Skeletal muscle cell (primary cell): ENCODE data around the gene CFAP99.

Experiments used
- DNase-seq: peaks from one replicate; pipeline ENCODE4 v3.0.0-alpha.2; 2010; ENCODE audit warnings: low read depth
- H3K4me3 ChIP-seq: 2 replicates; pipeline ENCODE4 v1.5.1; 2011; ENCODE audit warnings: low read depth, mild to moderate bottlenecking, control low read depth, low read length, moderate library complexity

The CFAP99 gene

DNA sequence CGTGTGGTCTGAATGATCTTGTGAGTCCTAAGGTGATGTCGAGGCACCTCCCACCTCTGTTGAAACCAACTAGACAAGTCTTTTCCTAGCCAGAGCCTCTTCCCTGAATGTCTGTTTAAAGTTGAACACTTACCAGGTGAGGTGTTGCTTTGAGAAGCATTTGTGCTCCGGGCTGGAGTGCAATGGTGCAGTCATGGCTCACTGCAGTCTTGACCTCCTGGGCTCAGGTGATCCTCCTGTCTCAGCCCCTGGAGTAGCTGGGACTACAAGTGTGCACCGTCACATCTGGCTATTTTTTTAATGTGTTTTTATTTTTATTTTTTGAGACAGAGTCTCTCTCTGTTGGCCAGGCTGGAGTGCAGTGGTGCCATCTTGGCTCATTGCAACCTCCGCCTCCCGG is 68.2 kb downstream of the CFAP99 start:
- DNase-seq, result no peak
- H3K4me3 ChIP-seq, result no peak overlapping the region

DNA sequence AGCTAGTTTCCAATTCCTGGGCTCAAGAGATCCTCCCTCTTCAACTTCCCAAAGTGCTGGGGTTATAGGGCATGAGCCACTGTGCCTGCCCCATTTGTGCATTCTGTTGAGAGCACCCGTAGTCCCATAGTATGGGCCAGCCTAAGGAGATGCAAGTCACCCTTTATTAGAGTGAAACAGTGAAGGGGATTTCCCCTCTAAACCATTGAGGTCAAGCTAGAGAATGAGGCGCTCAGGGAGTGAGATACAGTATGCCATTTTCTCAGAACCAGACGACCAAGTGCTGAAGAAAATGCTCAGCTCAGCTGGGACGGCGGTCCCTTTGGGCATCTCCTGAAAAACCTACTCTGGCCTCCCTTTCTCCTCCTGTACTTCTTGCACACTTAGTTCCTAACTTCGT is 68.9 kb downstream of the CFAP99 start:
- no peak overlapping the region for H3K4me3 ChIP-seq
- no peak for DNase-seq

DNA sequence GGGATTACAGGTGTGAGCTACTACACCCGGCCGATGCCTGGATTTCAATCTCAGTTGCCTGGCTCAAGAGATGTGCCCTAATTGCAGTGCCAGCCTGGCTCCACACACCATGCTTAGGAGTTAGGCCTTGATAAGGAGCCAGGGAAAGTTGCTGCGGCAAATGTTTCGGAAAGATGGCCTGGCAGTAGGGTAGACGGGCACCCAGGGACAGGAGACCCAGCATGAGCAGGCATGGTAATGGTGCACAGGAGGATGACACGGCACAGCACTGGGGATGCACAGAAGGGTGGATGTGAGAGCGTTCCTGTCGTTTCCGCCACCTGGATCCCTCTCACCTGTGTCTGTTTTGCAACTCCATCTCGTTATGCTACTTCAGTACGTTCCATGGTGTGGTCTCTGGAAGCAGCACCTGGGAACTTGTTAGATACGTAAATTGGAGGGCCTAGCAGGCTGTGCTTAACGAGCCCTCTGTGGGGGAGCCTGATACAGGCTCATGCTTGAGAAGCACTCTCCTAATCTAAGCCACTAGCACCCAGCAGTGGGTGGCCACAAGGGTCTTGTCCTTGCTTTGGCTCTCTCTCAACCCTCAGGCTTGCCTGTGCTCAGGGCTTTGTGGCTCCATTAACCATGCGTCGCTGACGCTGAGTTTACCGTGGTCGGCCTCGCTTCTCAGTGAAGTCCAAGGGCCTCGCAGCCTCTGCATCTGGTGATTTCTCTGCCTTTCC is 70.5 kb downstream of the CFAP99 start:
- no peak for DNase-seq
- H3K4me3 ChIP-seq, result no peak overlapping the region

- no peak overlapping the region for H3K4me3 ChIP-seq
- no peak for DNase-seq
Observed at GRCh38 chr4:2489841-2490552, 71.2 kb downstream of the CFAP99 start.

- no peak for DNase-seq
- no peak overlapping the region for H3K4me3 ChIP-seq
Observed at GRCh38 chr4:2492970-2493369, 74.2 kb downstream of the CFAP99 start.

DNA sequence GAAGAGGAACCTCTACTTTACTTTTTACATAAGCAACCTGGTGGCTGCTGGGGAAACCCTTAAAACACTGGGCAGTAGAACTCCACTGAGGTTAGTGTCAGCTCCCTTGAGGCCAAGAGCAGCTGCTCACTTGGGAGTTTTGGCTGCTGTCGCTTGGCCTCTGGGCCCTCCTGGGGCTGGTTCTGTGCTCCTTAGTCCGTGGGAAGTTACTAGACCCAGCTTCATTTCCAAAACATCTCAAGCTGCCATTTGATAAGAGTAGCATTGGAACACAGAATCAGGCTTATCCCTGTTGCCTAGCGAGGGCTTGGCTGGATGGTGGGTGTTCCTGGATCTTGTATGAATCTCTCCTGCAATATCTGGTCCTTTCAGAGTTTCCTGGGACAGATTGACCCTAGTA is 76.2 kb downstream of the CFAP99 start:
- no peak for DNase-seq
- no peak overlapping the region for H3K4me3 ChIP-seq

DNA sequence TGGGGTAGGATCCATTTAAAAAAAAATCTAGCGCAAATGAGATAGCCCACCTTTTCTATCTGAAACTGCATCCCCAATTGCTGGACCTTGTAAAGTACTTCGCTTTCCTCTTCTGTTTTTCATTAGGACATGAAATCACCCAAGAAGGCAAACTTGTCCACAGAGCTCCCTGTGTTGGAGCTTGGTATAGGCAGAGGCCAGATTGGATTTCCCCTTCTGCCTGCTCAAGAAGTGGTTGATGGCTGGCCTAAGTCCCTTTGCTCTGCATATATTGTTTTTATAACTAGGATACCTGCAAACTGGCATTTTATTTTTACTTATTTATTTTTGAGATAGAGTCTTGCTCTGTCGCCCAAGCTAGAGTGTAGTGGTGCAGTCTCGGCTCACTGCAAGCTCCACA is 78.6 kb downstream of the CFAP99 start:
- DNase-seq, result no peak
- no peak overlapping the region for H3K4me3 ChIP-seq

- no peak overlapping the region for H3K4me3 ChIP-seq
- no peak for DNase-seq
Observed at GRCh38 chr4:2497931-2498330, 79.2 kb downstream of the CFAP99 start.

GRCh38 chr4:2500547-2500946 is 81.8 kb downstream of the CFAP99 start:
- no peak for DNase-seq
- H3K4me3 ChIP-seq, result no peak overlapping the region

- H3K4me3 ChIP-seq, result no peak overlapping the region
- no peak for DNase-seq
Observed at GRCh38 chr4:2501034-2501594, 82.4 kb downstream of the CFAP99 start.

- DNase-seq, result no peak
- no peak overlapping the region for H3K4me3 ChIP-seq
Observed at GRCh38 chr4:2503809-2504208, 85.1 kb downstream of the CFAP99 start.

DNA sequence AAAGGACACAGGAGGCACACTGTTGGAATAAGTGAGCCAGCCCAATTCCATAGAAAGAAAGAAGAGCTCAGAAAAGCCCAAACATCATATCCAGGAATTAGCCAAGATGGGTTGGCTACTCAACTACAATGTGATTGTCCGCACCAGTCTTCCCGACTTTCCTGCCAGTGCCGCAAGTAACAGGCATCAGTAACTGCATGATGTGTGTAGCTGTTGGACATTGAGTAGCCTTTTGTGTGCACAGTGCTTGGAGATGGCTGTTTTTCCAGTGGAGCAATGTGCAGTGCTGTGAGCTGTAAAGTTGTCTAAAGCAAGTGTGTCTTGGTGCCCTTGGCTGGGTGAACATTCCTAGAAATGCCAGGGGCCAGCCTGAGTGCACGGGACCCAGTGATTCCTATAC is 88.5 kb downstream of the CFAP99 start:
- no peak for DNase-seq
- no peak overlapping the region for H3K4me3 ChIP-seq

- no peak overlapping the region for H3K4me3 ChIP-seq
- no peak for DNase-seq
Observed at GRCh38 chr4:2507855-2508254, 89.1 kb downstream of the CFAP99 start.

DNA sequence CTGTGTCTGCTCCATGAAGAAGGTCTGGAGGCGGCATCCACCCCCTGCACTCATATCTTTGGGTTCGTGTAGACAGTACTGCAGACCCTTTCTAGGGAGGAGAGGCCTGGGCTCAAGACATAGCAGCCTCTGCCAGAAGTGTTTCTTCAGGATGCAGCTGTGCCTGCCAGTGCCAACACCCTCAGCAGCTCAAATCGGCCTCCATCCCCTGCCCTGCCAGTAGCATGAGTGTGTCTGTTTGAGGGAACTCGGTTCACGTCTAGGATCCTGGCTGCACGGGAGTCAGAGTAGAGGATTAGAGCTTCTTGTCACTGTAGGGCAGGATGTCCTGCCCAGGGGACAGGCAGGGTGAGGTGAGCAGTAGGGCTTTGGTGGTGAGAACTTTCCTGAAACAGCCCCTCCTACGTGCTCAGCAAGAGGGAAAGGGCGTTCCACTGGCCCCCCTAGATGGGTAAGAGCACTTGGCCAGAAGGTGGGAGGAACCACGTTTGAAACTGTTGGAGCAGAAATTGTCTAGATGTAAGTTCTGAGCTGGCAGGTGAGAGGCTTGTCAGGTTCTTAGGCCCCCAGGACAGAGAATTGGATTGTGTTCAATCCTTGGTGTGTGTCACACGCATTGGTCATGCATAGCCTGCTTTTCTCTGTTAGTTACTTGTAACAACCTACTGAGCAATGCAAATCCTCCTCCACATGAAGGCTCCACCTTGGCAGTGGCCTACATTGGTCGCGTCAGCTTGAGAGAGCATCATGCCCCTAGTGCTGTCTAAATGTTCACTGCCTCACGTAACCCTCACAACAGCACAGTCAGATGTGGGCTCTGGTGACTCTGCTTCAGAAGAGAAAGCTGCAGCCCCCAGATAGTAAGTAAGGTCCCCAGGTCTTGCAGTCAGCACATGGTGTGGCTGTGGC is 91.8 kb downstream of the CFAP99 start:
- no peak overlapping the region for H3K4me3 ChIP-seq
- DNase-seq, result no peak

DNA sequence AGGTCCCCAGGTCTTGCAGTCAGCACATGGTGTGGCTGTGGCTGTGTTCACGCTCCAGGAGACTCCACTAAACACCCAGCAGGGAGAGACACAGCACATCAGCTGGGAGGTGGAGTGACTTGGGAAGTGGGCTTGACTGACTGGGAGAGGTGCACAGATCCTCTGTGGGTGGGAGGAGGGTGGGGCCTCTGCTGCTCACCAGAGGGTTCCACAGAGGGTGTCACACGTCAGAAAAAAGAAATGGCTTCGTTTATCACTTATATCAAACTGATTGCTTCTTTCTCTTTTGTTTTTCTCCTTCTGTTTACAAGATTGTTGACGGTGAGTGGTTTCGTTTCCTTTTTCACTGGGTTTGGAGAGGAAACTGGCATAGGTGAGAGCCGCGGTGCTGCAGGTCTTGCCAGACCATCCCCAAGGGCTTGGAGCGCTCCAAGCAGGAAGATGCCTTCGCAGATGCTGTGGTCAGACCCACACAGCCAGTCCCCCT is 92.9 kb downstream of the CFAP99 start:
- no peak for DNase-seq
- H3K4me3 ChIP-seq, result no peak overlapping the region
